PC-3 (cell line): ENCODE measurements around the gene VSTM2B. TPM values are rescaled to one million over a fixed set of nuclear protein-coding genes. Genes with fewer than 3 reads are reported as not detected.

Experiments
- ATAC-seq: fragments of 200-7000 bp; cut with Tn5 transposase; 2 replicates; pipeline ENCODE4 v1.9.1; 2020; ENCODE audit warnings: mild to moderate bottlenecking, moderate library complexity
- BruUV-seq: library from RNA; stranded (reverse); fragments of 400-500 nt; replicated peaks from 2 replicates; lab custom pipeline; 2021; lab: Mats Ljungman, UMichigan
- CTCF ChIA-PET: fragments of 300-600 bp; sonication (Branson Sonifier 250); formaldehyde crosslinking; loops from one replicate; lab custom pipeline; 2022; ENCODE audit warnings: antibody characterized with exemption; lab: Charles Lee
- POLR2A ChIA-PET: fragments of 300-600 bp; sonication (Branson Sonifier 250); formaldehyde crosslinking; loops from one replicate; lab custom pipeline; 2022; ENCODE audit warnings: antibody characterized with exemption; ENCODE audit not compliant: unreplicated experiment; lab: Charles Lee
- DNase-seq: peaks from one replicate; pipeline ENCODE4 v3.0.0-alpha.2; 2015
- H2AFZ ChIP-seq: fragments of 300-600 bp; sonication (generic); 2 replicates; pipeline ENCODE4 v1.6.0; 2016; ENCODE audit warnings: antibody characterized with exemption, low read length
- H3F3A ChIP-seq: fragments of 300-600 bp; sonication (generic); one replicate; pipeline ENCODE4 v1.6.0; 2017; ENCODE audit warnings: antibody characterized with exemption, low read length, control low read depth, mild to moderate bottlenecking; ENCODE audit not compliant: unreplicated experiment
- H3K27ac ChIP-seq: fragments of 300-600 bp; sonication (generic); 2 replicates; pipeline ENCODE4 v1.5.1; 2016; ENCODE audit warnings: mild to moderate bottlenecking, low read length
- H3K27me3 ChIP-seq: fragments of 300-600 bp; sonication (generic); 2 replicates; pipeline ENCODE4 v1.6.1; 2016; ENCODE audit warnings: low read length, mixed read lengths
- H3K36me3 ChIP-seq: fragments of 300-600 bp; sonication (generic); 2 replicates; pipeline ENCODE4 v1.6.1; 2016; ENCODE audit warnings: low read depth, mixed run types, low read length, mixed read lengths
- H3K4me1 ChIP-seq: fragments of 300-600 bp; sonication (generic); 2 replicates; pipeline ENCODE4 v1.5.1; 2016; ENCODE audit warnings: low read length; ENCODE audit not compliant: insufficient read depth
- H3K4me2 ChIP-seq: fragments of 300-600 bp; sonication (generic); 2 replicates; pipeline ENCODE4 v1.6.0; 2016; ENCODE audit warnings: low read length
- H3K4me3 ChIP-seq: fragments of 300-600 bp; sonication (generic); 2 replicates; pipeline ENCODE4 v1.5.1; 2016; ENCODE audit warnings: mild to moderate bottlenecking, low read length, mixed read lengths
- H3K79me2 ChIP-seq: fragments of 300-600 bp; sonication (generic); 2 replicates; pipeline ENCODE4 v1.6.1; 2017; ENCODE audit warnings: low read length, mixed read lengths
- H3K9ac ChIP-seq: fragments of 300-600 bp; sonication (generic); 2 replicates; pipeline ENCODE4 v1.6.0; 2016; ENCODE audit warnings: mild to moderate bottlenecking, low read length
- H3K9me2 ChIP-seq: fragments of 300-600 bp; sonication (generic); replicated peaks from 2 replicates; pipeline ENCODE4 v1.6.1; 2016; ENCODE audit warnings: mixed run types, low read length, mixed read lengths
- H3K9me3 ChIP-seq: fragments of 300-600 bp; sonication (generic); 2 replicates; pipeline ENCODE4 v1.6.1; 2016; ENCODE audit warnings: low read length, mixed read lengths
- H4K20me1 ChIP-seq: fragments of 300-600 bp; sonication (generic); 2 replicates; pipeline ENCODE4 v1.6.1; 2016; ENCODE audit warnings: low read length, mixed read lengths
- CTCF ChIP-seq: fragments of 300-600 bp; sonication (generic); conservative IDR thresholded peaks from 2 replicates; pipeline ENCODE4 v1.5.1; 2017; ENCODE audit warnings: antibody characterized with exemption, low read depth, mild to moderate bottlenecking, low read length
- EZH2 ChIP-seq: fragments of 300-600 bp; sonication (generic); IDR thresholded peaks from one replicate; pipeline ENCODE4 v1.6.1; 2017; ENCODE audit warnings: antibody characterized with exemption, mild to moderate bottlenecking, low read length; ENCODE audit not compliant: unreplicated experiment
- EZH2phosphoT487 ChIP-seq: fragments of 300-600 bp; sonication (generic); IDR thresholded peaks from 2 replicates; pipeline ENCODE4 v1.6.1; 2018; ENCODE audit warnings: mild to moderate bottlenecking, antibody characterized with exemption, low read length, borderline replicate concordance
- intact Hi-C: fragments of 100-400 bp; cut with micrococcal nuclease; formaldehyde crosslinking; loops from 2 replicates; pipeline ENCODE4 v1.9.0; 2023
- total RNA-seq: library from RNA; depleted of rRNA; stranded (reverse); fragments of >200 nt; gene quantifications from 2 replicates; pipeline ENCODE4 v1.2.3, GENCODE V29; 2014

VSTM2B gene
- total RNA-seq, 1 experiment from 2014 or later, result not detected

- no peaks in the 10 kb centered on the region for H3K9me2 ChIP-seq
- POLR2A ChIA-PET, result no interaction called here
- no TSS peak for BruUV-seq
- H3K27ac ChIP-seq, result no peak overlapping the region
- H3K9ac ChIP-seq, result no peak overlapping the region
- H3K79me2 ChIP-seq, result no peaks in the 10 kb centered on the region
- H3K4me2 ChIP-seq, result no peak overlapping the region
- H3K9me3 ChIP-seq, result no peaks in the 10 kb centered on the region
- ATAC-seq, result no peak
- H3K36me3 ChIP-seq, result no peaks in the 10 kb centered on the region
- no peaks in the 10 kb centered on the region for H3F3A ChIP-seq
- H3K27me3 ChIP-seq, result no peaks in the 10 kb centered on the region
- no peak overlapping the region for H2AFZ ChIP-seq
- no peaks in the 10 kb centered on the region for H4K20me1 ChIP-seq
- no peak overlapping the region for H3K4me3 ChIP-seq
- no peaks in the 10 kb centered on the region for H3K4me1 ChIP-seq
- DNase-seq, result no peak
- TF ChIP-seq EZH2, result no peak
- intact Hi-C loops, result no loop called here
- CTCF ChIA-PET, result no interaction called here
These were observed 15.9 kb downstream of the VSTM2B start for GRCh38 chr19:29541473-29542253.

DNA sequence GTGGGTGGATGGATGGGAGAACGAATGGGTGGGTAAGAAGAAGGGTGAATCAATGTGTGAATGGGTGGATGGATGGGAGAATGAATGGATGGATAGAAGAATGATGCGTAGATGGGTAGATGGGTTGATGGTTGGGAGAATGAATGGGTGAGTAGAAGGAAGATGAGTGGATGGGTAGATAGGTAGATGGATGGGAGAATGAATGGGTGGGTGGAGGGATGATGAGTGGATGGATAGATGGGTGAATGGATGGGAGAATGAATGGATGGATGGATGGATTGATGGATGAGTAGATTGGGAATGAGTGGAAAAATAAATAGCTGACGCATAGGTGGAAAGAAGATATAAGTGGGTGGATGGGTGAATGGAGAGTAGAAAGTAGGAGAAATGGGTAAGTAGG, 16.5 kb downstream of the VSTM2B start:
- CTCF ChIA-PET, result no interaction called here
- H4K20me1 ChIP-seq, result no peaks in the 10 kb centered on the region
- BruUV-seq, result no TSS peak

DNA sequence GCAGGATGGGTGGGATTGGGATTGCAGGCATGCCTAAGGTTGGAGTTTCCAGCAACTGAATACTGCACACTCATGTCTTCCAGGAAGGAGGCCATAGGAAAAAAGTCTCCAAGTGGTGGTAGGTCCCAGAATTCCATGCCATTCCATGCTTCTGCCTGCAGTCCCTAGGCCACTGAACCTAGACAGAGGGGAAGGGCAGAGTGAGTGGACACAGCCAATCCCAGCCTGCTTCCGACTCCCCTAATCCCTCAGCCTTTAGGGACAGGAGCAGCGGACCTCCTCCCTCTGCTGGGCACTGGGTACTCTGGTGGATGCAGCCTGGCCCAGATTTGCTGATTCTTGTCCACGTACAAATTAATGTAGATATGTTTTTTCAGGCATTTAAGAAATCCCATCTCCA, 17.0 kb downstream of the VSTM2B start:
- Histone ChIP-seq H3K79me2 (no peaks in the 10 kb centered on the region), H2AFZ (no peak overlapping the region), H3K4me1 (no peaks in the 10 kb centered on the region), H3K4me2 (no peak overlapping the region), H3K9ac (no peak overlapping the region), H4K20me1 (no peaks in the 10 kb centered on the region), H3F3A (no peaks in the 10 kb centered on the region), H3K4me3 (no peak overlapping the region), H3K9me2 (no peaks in the 10 kb centered on the region), H3K27ac (no peak overlapping the region), H3K36me3 (no peaks in the 10 kb centered on the region), H3K9me3 (no peaks in the 10 kb centered on the region), H3K27me3 (no peaks in the 10 kb centered on the region)
- DNase-seq (no peak), ATAC-seq (no peak)
- BruUV-seq, result no TSS peak
- TF ChIP-seq EZH2, result no peak
- no peak for TF ChIP-seq CTCF
- no peak for TF ChIP-seq EZH2phosphoT487
- ChIA-PET CTCF (no interaction called here), POLR2A (no interaction called here)
- intact Hi-C loops, result no loop called here

More for the DNA sequence above, 16.5 kb downstream of the VSTM2B start:
- ATAC-seq (no peak), DNase-seq (no peak)
- no peak overlapping the region for H3K4me3 ChIP-seq
- H3K9me2 ChIP-seq, result no peaks in the 10 kb centered on the region
- H3K27ac ChIP-seq, result no peak overlapping the region
- H3K9ac ChIP-seq, result no peak overlapping the region
- no peaks in the 10 kb centered on the region for H3K9me3 ChIP-seq
- POLR2A ChIA-PET, result no interaction called here
- TF ChIP-seq EZH2 (no peak), CTCF (no peak), EZH2phosphoT487 (no peak)
- H3K79me2 ChIP-seq, result no peaks in the 10 kb centered on the region
- no peaks in the 10 kb centered on the region for H3F3A ChIP-seq
- intact Hi-C loops, result no loop called here
- no peaks in the 10 kb centered on the region for H3K4me1 ChIP-seq
- H3K27me3 ChIP-seq, result no peaks in the 10 kb centered on the region
- no peaks in the 10 kb centered on the region for H3K36me3 ChIP-seq
- no peak overlapping the region for H3K4me2 ChIP-seq
- no peak overlapping the region for H2AFZ ChIP-seq
